ENCODE results near the gene TMTC1. TPM values are rescaled to one million over a fixed set of nuclear protein-coding genes. Genes with fewer than 3 reads are reported as not detected.

The TMTC1 gene
- total and polyA plus RNA-seq, 2 donors (not counting 1 experiment from before 2014, with no cell fraction given), result not detected

- ATAC-seq (ENCODE audit: low read depth) (no peak), DNase-seq (no peak)
- Histone ChIP-seq H3K4me3 (ENCODE audit: control extremely low read depth in 1 of 5, extremely low read depth in 1 of 5, insufficient read depth in 1 of 5, low read depth in 2 of 5, low read length in 4 of 5) (no peak overlapping the region), H3K27me3 (replicated peaks in 1 of 4; ENCODE audit: control extremely low read depth in 1 of 4, control insufficient read depth in 3 of 4, insufficient read depth in 4 of 4, low read length in 3 of 4) (no peaks in the 10 kb centered on the region), H3K4me2 (replicated peaks; ENCODE audit: low read depth, low read length, poor library complexity, severe bottlenecking) (no peak overlapping the region), H3K9me3 (ENCODE audit: control extremely low read depth in 1 of 3, control insufficient read depth in 2 of 3, insufficient read depth in 1 of 3, low read length in 2 of 3) (peaks cover 0 to 2% (median 0%) of the 10 kb centered on the region in 3 donors), H3K36me3 (replicated peaks in 1 of 2; ENCODE audit: control extremely low read depth in 1 of 2, control insufficient read depth in 1 of 2, extremely low read depth in 1 of 2, insufficient read depth in 2 of 2, low read length in 1 of 2) (no peaks in the 10 kb centered on the region), H2AFZ (ENCODE audit: insufficient read depth, low read depth, low read length, poor library complexity, severe bottlenecking) (no peak overlapping the region), H3K4me1 (ENCODE audit: control insufficient read depth in 2 of 2, insufficient read depth in 2 of 2, low read length in 2 of 2) (no peaks in the 10 kb centered on the region), H4K20me1 (ENCODE audit: control insufficient read depth, insufficient read depth, low read length, poor library complexity, severe bottlenecking) (no peaks in the 10 kb centered on the region), H3K79me2 (ENCODE audit: control insufficient read depth, insufficient read depth, low read length) (no peaks in the 10 kb centered on the region), H3K9ac (ENCODE audit: low read length) (no peak overlapping the region), H3K27ac (ENCODE audit: low read length in 2 of 2) (no peak overlapping the region)
- POLR2A ChIA-PET, result no interaction called here
- no peaks in the 10 kb centered on the region for H3K4me1 Mint-ChIP-seq
- no peak overlapping the region for H3K4me3 Mint-ChIP-seq
- CTCF ChIA-PET, result interaction anchor here (0.6 kb wide), 1 partner anchor 309 kb away, joined by 3 read pairs; no protein-coding TSS in a partner anchor
- H3K9me3 Mint-ChIP-seq (ENCODE audit: insufficient read depth), result no peaks in the 10 kb centered on the region
- H3K27ac Mint-ChIP-seq, result no peak overlapping the region
- TF ChIP-seq CTCF (IDR thresholded peaks at IDR 0.05) (no peak), EZH2 (IDR thresholded peaks at IDR 0.05; ENCODE audit: borderline replicate concordance, insufficient read depth, low read depth, low read length, poor library complexity, severe bottlenecking) (no peak)
- intact Hi-C loops (cut with micrococcal nuclease), result no loop called here
- H3K27me3 Mint-ChIP-seq, result no peaks in the 10 kb centered on the region
- no CpG with 5 or more reads among the region's 2 CpGs for WGBS (ENCODE audit: insufficient coverage)
Observed at GRCh38 chr12:29706311-29706710, 77.4 kb downstream of the TMTC1 start.

- H4K20me1 ChIP-seq (ENCODE audit: control insufficient read depth, insufficient read depth, low read length, poor library complexity, severe bottlenecking), result no peaks in the 10 kb centered on the region
- POLR2A ChIA-PET, result no interaction called here
- H3K27me3 ChIP-seq (replicated peaks in 1 of 4; ENCODE audit: control extremely low read depth in 1 of 4, control insufficient read depth in 3 of 4, insufficient read depth in 4 of 4, low read length in 3 of 4), result no peaks in the 10 kb centered on the region
- no peak for ATAC-seq (ENCODE audit: low read depth)
- TF ChIP-seq EZH2 (IDR thresholded peaks at IDR 0.05; ENCODE audit: borderline replicate concordance, insufficient read depth, low read depth, low read length, poor library complexity, severe bottlenecking), result no peak
- no peak for TF ChIP-seq CTCF (IDR thresholded peaks at IDR 0.05)
- H3K79me2 ChIP-seq (ENCODE audit: control insufficient read depth, insufficient read depth, low read length), result no peaks in the 10 kb centered on the region
- H3K27ac ChIP-seq (ENCODE audit: low read length in 2 of 2), result no peak overlapping the region
- Mint-ChIP-seq H3K4me1 (no peaks in the 10 kb centered on the region), H3K4me3 (no peak overlapping the region), H3K27ac (no peak overlapping the region), H3K9me3 (ENCODE audit: insufficient read depth) (no peaks in the 10 kb centered on the region), H3K27me3 (no peaks in the 10 kb centered on the region)
- no peak overlapping the region for H3K9ac ChIP-seq (ENCODE audit: low read length)
- H3K4me2 ChIP-seq (replicated peaks; ENCODE audit: low read depth, low read length, poor library complexity, severe bottlenecking), result no peak overlapping the region
- DNase-seq, result no peak
- intact Hi-C loops (cut with micrococcal nuclease), result no loop called here
- CTCF ChIA-PET, result no interaction called here
- 100% methylated on average over 1 of the region's 2 CpGs for WGBS (ENCODE audit: insufficient coverage)
- no peaks in the 10 kb centered on the region for H3K4me1 ChIP-seq (ENCODE audit: control insufficient read depth in 2 of 2, insufficient read depth in 2 of 2, low read length in 2 of 2)
- no peak overlapping the region for H3K4me3 ChIP-seq (ENCODE audit: control extremely low read depth in 1 of 5, extremely low read depth in 1 of 5, insufficient read depth in 1 of 5, low read depth in 2 of 5, low read length in 4 of 5)
- no peaks in the 10 kb centered on the region for H3K36me3 ChIP-seq (replicated peaks in 1 of 2; ENCODE audit: control extremely low read depth in 1 of 2, control insufficient read depth in 1 of 2, extremely low read depth in 1 of 2, insufficient read depth in 2 of 2, low read length in 1 of 2)
- peaks cover 0 to 5% (median 0%) of the 10 kb centered on the region in 3 donors for H3K9me3 ChIP-seq (ENCODE audit: control extremely low read depth in 1 of 3, control insufficient read depth in 2 of 3, insufficient read depth in 1 of 3, low read length in 2 of 3)
- H2AFZ ChIP-seq (ENCODE audit: insufficient read depth, low read depth, low read length, poor library complexity, severe bottlenecking), result no peak overlapping the region
Observed at GRCh38 chr12:29703528-29703927, 80.2 kb downstream of the TMTC1 start.

Measured in B cell (primary cell).